Calu3 (cell line): ENCODE data around the gene NCKAP5. TPM values are rescaled to one million over a fixed set of nuclear protein-coding genes. Genes with fewer than 3 reads are reported as not detected.

ENCODE experiments used
- BruUV-seq: library from RNA; stranded (reverse); fragments of 400-500 nt; replicated peaks from 2 replicates; lab custom pipeline; 2021; lab: Mats Ljungman, UMichigan
- CTCF ChIA-PET: fragments of 300-600 bp; sonication (Branson Sonifier 250); formaldehyde crosslinking; loops from one replicate; lab custom pipeline; 2022; ENCODE audit warnings: antibody characterized with exemption; lab: Charles Lee
- DNase-seq: peaks from one replicate; pipeline ENCODE4 v3.0.0; 2022
- H3K27ac Mint-ChIP-seq: one replicate; pipeline ENCODE4 v1.8.0; 2022; ENCODE audit warnings: mixed read lengths; ENCODE audit not compliant: unreplicated experiment
- H3K27me3 Mint-ChIP-seq: one replicate; pipeline ENCODE4 v1.8.0; 2022; ENCODE audit warnings: mixed read lengths; ENCODE audit not compliant: unreplicated experiment
- H3K36me3 Mint-ChIP-seq: one replicate; pipeline ENCODE4 v1.8.0; 2022; ENCODE audit warnings: mild to moderate bottlenecking, moderate library complexity, mixed read lengths; ENCODE audit not compliant: insufficient read depth, unreplicated experiment
- H3K4me1 Mint-ChIP-seq: one replicate; pipeline ENCODE4 v1.8.0; 2022; ENCODE audit warnings: mild to moderate bottlenecking, low read depth, mixed read lengths; ENCODE audit not compliant: unreplicated experiment
- H3K4me3 Mint-ChIP-seq: one replicate; pipeline ENCODE4 v1.8.0; 2022; ENCODE audit warnings: mild to moderate bottlenecking, low read depth, moderate library complexity, mixed read lengths; ENCODE audit not compliant: unreplicated experiment
- H3K9me3 Mint-ChIP-seq: one replicate; pipeline ENCODE4 v1.8.0; 2022; ENCODE audit warnings: low read depth, mixed read lengths; ENCODE audit not compliant: unreplicated experiment
- CTCF ChIP-seq: fragments of 200-600 bp; IDR thresholded peaks from one replicate; pipeline ENCODE4 v1.8.0; 2022; ENCODE audit warnings: antibody characterized with exemption; ENCODE audit not compliant: unreplicated experiment
- intact Hi-C: fragments of 100-400 bp; cut with micrococcal nuclease; formaldehyde crosslinking; loops from one replicate; pipeline ENCODE4 v1.10.0; 2022; ENCODE audit not compliant: unreplicated experiment
- total RNA-seq: library from RNA; stranded (reverse); gene quantifications from 2 replicates; pipeline ENCODE4 v1.2.3, GENCODE V29; 2022

Gene NCKAP5
- total RNA-seq, 1 experiment from 2014 or later: 2.2 TPM

DNA sequence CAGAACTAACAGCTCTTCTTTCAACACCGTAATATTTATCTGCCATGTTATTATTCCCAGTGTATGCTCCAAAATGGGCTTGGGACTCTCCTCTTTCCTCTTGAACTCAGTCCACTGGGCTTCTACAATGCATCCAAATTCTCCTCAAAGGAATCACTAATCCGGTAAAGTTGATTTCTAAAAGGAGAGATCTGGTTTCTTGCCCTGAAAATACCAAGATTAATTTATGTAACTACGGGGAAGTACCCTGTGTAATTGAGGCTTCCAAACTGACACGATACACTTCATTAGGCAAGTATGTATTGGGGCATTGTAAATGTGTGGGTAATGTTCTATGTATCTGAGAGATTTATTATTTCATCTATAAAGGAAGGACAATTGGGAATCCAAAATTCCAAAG is 5.7 kb downstream of the NCKAP5 start:
- BruUV-seq: no TSS peak
- Mint-ChIP-seq H3K27me3 (peaks cover 13% of the 10 kb centered on the region), H3K36me3 (no peaks in the 10 kb centered on the region), H3K4me3 (no peak overlapping the region), H3K4me1 (peaks cover 10% of the 10 kb centered on the region), H3K9me3 (no peaks in the 10 kb centered on the region), H3K27ac (no peak overlapping the region)
- DNase-seq: no peak
- no peak for TF ChIP-seq CTCF
- intact Hi-C loops: loop anchor here (10.0 kb wide), 1 partner anchor 888 kb away; the partner anchor contains the start of gene LYPD1
- CTCF ChIA-PET: no interaction called here

- peak; percentile 15 for DNase-seq
- Mint-ChIP-seq H3K27ac (no peak overlapping the region), H3K27me3 (peaks cover 17% of the 10 kb centered on the region), H3K36me3 (no peaks in the 10 kb centered on the region), H3K9me3 (no peaks in the 10 kb centered on the region), H3K4me3 (no peak overlapping the region), H3K4me1 (no peaks in the 10 kb centered on the region)
- BruUV-seq: no TSS peak
- intact Hi-C loops: loop anchor here (1.0 to 10.0 kb wide), 3 partner anchors 298 to 886 kb away; partner anchors contain the start of gene LYPD1
- CTCF ChIA-PET: interaction anchor here (1.0 to 1.5 kb wide), 5 partner anchors 42 to 283 kb away, joined by 3 to 5 read pairs (median 4); no protein-coding TSS in a partner anchor
- peak; percentile 51 for TF ChIP-seq CTCF
Measured at GRCh38 chr2:133561045-133561852, 7.0 kb downstream of the NCKAP5 start.

- no TSS peak for BruUV-seq
- H3K4me1 Mint-ChIP-seq: no peaks in the 10 kb centered on the region
- TF ChIP-seq CTCF: no peak
- no peaks in the 10 kb centered on the region for H3K9me3 Mint-ChIP-seq
- CTCF ChIA-PET: no interaction called here
- H3K4me3 Mint-ChIP-seq: no peak overlapping the region
- peaks cover 30% of the 10 kb centered on the region for H3K27me3 Mint-ChIP-seq
- H3K36me3 Mint-ChIP-seq: no peaks in the 10 kb centered on the region
- no peak overlapping the region for H3K27ac Mint-ChIP-seq
- no peak for DNase-seq
- intact Hi-C loops: no loop called here
Measured at GRCh38 chr2:133557614-133558013, 10.6 kb downstream of the NCKAP5 start.

- Mint-ChIP-seq H3K9me3 (no peaks in the 10 kb centered on the region), H3K27ac (no peak overlapping the region), H3K4me3 (no peak overlapping the region), H3K27me3 (peaks cover 30% of the 10 kb centered on the region), H3K36me3 (no peaks in the 10 kb centered on the region), H3K4me1 (no peaks in the 10 kb centered on the region)
- CTCF ChIA-PET: no interaction called here
- no TSS peak for BruUV-seq
- no peak for DNase-seq
- intact Hi-C loops: no loop called here
- TF ChIP-seq CTCF: no peak
Measured at GRCh38 chr2:133553838-133554408, 14.3 kb downstream of the NCKAP5 start.
